Measurements from ENCODE around the gene GDF2. TPM values are rescaled to one million over a fixed set of nuclear protein-coding genes. Genes with fewer than 3 reads are reported as not detected.

GDF2 gene
- total and polyA plus RNA-seq, 2 of the 4 experiments (the other 2 are of a cell fraction): under 0.01 TPM; not detected in 1

DNA sequence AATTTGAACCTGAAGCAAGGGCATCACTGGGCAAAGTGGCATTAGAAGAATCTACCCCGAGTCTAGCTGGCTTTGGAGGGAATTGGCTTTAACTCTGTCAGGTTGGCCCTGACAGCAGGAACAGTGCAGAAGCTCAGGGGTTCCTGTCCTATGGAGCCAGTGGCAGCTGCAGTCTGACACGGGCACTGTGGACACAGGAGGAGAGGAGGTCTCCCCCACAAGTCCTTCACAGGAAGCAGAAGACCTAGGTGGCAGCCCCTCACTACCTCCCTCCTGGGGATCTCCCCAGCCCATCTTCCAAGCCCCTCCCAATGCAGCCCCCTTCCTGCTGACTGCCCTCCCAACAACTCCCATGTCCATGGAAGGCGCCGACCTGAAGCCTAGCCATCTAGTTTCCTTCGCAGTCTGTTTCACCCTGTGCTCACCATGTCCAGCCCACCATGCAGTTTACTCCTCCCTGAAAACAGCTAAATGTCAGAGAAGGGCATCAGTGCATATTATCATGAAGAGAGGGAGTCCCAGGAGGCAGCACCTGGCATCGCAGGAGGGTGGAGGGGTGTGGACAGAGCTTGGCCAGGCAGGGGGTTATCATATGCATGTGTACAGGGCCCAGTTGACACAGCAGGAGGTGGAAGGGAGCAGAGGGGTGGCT is 40.1 kb upstream of the GDF2 start:
- Histone ChIP-seq H3K79me1 (ENCODE audit: low read depth in 1 of 2, low read length in 2 of 2) (no peaks in the 10 kb centered on the region), H3K23ac (ENCODE audit: low read depth, low read length) (no peak overlapping the region), H3K56ac (ENCODE audit: extremely low read depth, insufficient read depth, low read length) (no peak overlapping the region), H4K91ac (ENCODE audit: insufficient read depth, low read depth, low read length) (no peak overlapping the region), H2BK5ac (ENCODE audit: low read depth, low read length, poor library complexity, severe bottlenecking) (no peak overlapping the region), H3K9ac (ENCODE audit: low read depth, low read length) (no peak overlapping the region), H3K36me3 (ENCODE audit: control insufficient read depth, insufficient read depth, low read length) (no peaks in the 10 kb centered on the region), H2BK15ac (ENCODE audit: low read depth, low read length) (no peak overlapping the region), H4K8ac (ENCODE audit: low read depth in 2 of 2, low read length in 2 of 2) (no peak overlapping the region), H3K18ac (ENCODE audit: low read depth, low read length) (no peak overlapping the region), H2BK20ac (ENCODE audit: low read depth, low read length) (no peak overlapping the region), H3K4me2 (ENCODE audit: low read depth, low read length) (no peak overlapping the region), H3K9me1 (ENCODE audit: insufficient read depth, low read length) (no peaks in the 10 kb centered on the region; the same call in 1 of the 2 replicates), H4K5ac (ENCODE audit: low read depth, low read length) (no peak overlapping the region), H3K9me3 (ENCODE audit: control insufficient read depth, insufficient read depth, low read length) (no peaks in the 10 kb centered on the region), H2AK9ac (replicated peaks; ENCODE audit: low read depth, low read length, poor library complexity) (no peak overlapping the region), H3K14ac (replicated peaks; ENCODE audit: low read depth, low read length) (no peak overlapping the region), H2AK5ac (ENCODE audit: low read depth, low read length) (no peak overlapping the region), H3K4me3 (ENCODE audit: insufficient read depth, low read depth, low read length) (no peak overlapping the region), H3K4ac (ENCODE audit: low read depth, low read length) (no peak overlapping the region), H3K27ac (ENCODE audit: insufficient read depth, low read length) (no peak overlapping the region), H3K4me1 (ENCODE audit: control insufficient read depth, insufficient read depth, low read length) (no peaks in the 10 kb centered on the region), H4K20me1 (ENCODE audit: insufficient read depth, low read length) (no peaks in the 10 kb centered on the region), H2BK120ac (ENCODE audit: low read depth, low read length) (no peak overlapping the region), H2AFZ (replicated peaks; ENCODE audit: low read length, poor library complexity) (no peak overlapping the region), H3K27me3 (ENCODE audit: control insufficient read depth, insufficient read depth, low read length) (peaks cover 23% of the 10 kb centered on the region)
- ChIA-PET CTCF (no interaction called here), POLR2A (ENCODE audit: unreplicated experiment) (no interaction called here)
- 38% methylated on average over 2 of the region's 6 CpGs; no CpG with 5 or more reads in 1 of the 2 experiments for WGBS, 2 experiments (ENCODE audit: extremely low coverage in 2 of 2, insufficient read length in 1 of 2)
- BruUV-seq (replicated peaks): no TSS peak
- ATAC-seq (ENCODE audit: low read depth) (no peak), DNase-seq (no peak)
- dilution Hi-C loops (cut with HindIII; ENCODE audit: low sequenced_read_pairs, unreplicated experiment): no loop called here
- in situ Hi-C loops (cut with MboI; ENCODE audit: low sequenced_read_pairs): no loop called here
- intact Hi-C loops (cut with micrococcal nuclease): no loop called here
- no peak for TF ChIP-seq RFX5 (IDR thresholded peaks at IDR 0.05; ENCODE audit: low read depth, low read length)
- no peak for TF ChIP-seq MXI1 (IDR thresholded peaks at IDR 0.05; ENCODE audit: borderline replicate concordance, low read depth, low read length)
- no peak for TF ChIP-seq RCOR1 (IDR thresholded peaks at IDR 0.05; ENCODE audit: insufficient replicate concordance, low read length)
- TF ChIP-seq RAD21 (IDR thresholded peaks at IDR 0.05; ENCODE audit: low read length): no peak
- TF ChIP-seq POLR2A (IDR thresholded peaks at IDR 0.05; ENCODE audit: low read depth, low read length): no peak
- TF ChIP-seq, protein P1, sequence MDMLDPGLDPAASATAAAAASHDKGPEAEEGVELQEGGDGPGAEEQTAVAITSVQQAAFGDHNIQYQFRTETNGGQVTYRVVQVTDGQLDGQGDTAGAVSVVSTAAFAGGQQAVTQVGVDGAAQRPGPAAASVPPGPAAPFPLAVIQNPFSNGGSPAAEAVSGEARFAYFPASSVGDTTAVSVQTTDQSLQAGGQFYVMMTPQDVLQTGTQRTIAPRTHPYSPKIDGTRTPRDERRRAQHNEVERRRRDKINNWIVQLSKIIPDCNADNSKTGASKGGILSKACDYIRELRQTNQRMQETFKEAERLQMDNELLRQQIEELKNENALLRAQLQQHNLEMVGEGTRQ (IDR thresholded peaks at IDR 0.05; ENCODE audit: low read depth, low read length): no peak
- no peak for TF ChIP-seq BHLHE40 (IDR thresholded peaks at IDR 0.05; ENCODE audit: low read depth, low read length)
- TF ChIP-seq NFE2L2 (IDR thresholded peaks at IDR 0.05; ENCODE audit: low read depth, low read length): no peak
- no peak for TF ChIP-seq CEBPB (IDR thresholded peaks at IDR 0.05; ENCODE audit: low read depth, low read length)
- no peak for TF ChIP-seq MAZ (IDR thresholded peaks at IDR 0.05; ENCODE audit: borderline replicate concordance, low read depth, low read length)
- TF ChIP-seq, protein P2, sequence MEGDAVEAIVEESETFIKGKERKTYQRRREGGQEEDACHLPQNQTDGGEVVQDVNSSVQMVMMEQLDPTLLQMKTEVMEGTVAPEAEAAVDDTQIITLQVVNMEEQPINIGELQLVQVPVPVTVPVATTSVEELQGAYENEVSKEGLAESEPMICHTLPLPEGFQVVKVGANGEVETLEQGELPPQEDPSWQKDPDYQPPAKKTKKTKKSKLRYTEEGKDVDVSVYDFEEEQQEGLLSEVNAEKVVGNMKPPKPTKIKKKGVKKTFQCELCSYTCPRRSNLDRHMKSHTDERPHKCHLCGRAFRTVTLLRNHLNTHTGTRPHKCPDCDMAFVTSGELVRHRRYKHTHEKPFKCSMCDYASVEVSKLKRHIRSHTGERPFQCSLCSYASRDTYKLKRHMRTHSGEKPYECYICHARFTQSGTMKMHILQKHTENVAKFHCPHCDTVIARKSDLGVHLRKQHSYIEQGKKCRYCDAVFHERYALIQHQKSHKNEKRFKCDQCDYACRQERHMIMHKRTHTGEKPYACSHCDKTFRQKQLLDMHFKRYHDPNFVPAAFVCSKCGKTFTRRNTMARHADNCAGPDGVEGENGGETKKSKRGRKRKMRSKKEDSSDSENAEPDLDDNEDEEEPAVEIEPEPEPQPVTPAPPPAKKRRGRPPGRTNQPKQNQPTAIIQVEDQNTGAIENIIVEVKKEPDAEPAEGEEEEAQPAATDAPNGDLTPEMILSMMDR (conservative IDR thresholded peaks at IDR 0.05; ENCODE audit: low read depth, low read length): no peak
- no peak for TF ChIP-seq CHD1 (IDR thresholded peaks at IDR 0.05; ENCODE audit: low read depth, low read length)
- TF ChIP-seq MAFK (IDR thresholded peaks at IDR 0.05; ENCODE audit: low read depth, low read length): no peak
- TF ChIP-seq, protein P3, sequence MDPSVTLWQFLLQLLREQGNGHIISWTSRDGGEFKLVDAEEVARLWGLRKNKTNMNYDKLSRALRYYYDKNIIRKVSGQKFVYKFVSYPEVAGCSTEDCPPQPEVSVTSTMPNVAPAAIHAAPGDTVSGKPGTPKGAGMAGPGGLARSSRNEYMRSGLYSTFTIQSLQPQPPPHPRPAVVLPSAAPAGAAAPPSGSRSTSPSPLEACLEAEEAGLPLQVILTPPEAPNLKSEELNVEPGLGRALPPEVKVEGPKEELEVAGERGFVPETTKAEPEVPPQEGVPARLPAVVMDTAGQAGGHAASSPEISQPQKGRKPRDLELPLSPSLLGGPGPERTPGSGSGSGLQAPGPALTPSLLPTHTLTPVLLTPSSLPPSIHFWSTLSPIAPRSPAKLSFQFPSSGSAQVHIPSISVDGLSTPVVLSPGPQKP (IDR thresholded peaks at IDR 0.05; ENCODE audit: borderline replicate concordance, low read depth, low read length): no peak
- TF ChIP-seq SMC3 (IDR thresholded peaks at IDR 0.05; ENCODE audit: low read depth, low read length): no peak
